Left lung (tissue), 10 donors: ENCODE data around the gene CDH4. TPM values are rescaled to one million over a fixed set of nuclear protein-coding genes. Genes with fewer than 3 reads are reported as not detected.

Experiments
- ATAC-seq: fragments of 200-7000 bp; cut with Tn5 transposase; one replicate; pipeline ENCODE4 v1.9.1; 2020; ENCODE audit warnings: moderate library complexity
- DNase-seq, 4 donors: peaks; one replicate each; pipeline ENCODE4 v3.0.0-alpha.2; 2013 to 2020
- H3K27ac ChIP-seq, 2 donors: fragments of 200-600 bp; sonication (generic) in 1 of 2; one replicate each; pipeline versions ENCODE4 v1.5.0 to v1.8.0; 2020 to 2021
- H3K27me3 ChIP-seq, 2 donors: fragments of 200-600 bp; sonication (generic) in 1 of 2; one replicate each; pipeline versions ENCODE4 v1.5.0 to v1.8.0; 2020 to 2021
- H3K36me3 ChIP-seq, 2 donors: fragments of 200-600 bp; sonication (generic) in 1 of 2; one replicate each; pipeline versions ENCODE4 v1.5.0 to v1.8.0; 2020 to 2021
- H3K4me1 ChIP-seq, 2 donors: fragments of 200-600 bp; one replicate each; pipeline ENCODE4 v1.8.0; 2021
- H3K4me3 ChIP-seq, 2 donors: fragments of 200-600 bp; sonication (generic) in 1 of 2; one replicate each; pipeline versions ENCODE4 v1.5.0 to v1.8.0; 2020 to 2021; ENCODE audit warnings: mild to moderate bottlenecking in 1 of 2
- H3K9me3 ChIP-seq, 2 donors: fragments of 200-600 bp; sonication (generic) in 1 of 2; one replicate each; pipeline versions ENCODE4 v1.5.0 to v1.8.0; 2020 to 2021
- intact Hi-C, 2 donors: fragments of 100-400 bp; cut with DNase I; formaldehyde crosslinking; loops; one replicate each; pipeline versions ENCODE4 v1.11.2 to v1.14.2; 2022
- polyA plus RNA-seq, 6 donors: library from polyadenylated mRNA; unstranded; fragments of 120-200 nt; gene quantifications; one replicate each; pipeline ENCODE4 v1.2.1, GENCODE V29; 2013; ENCODE audit not compliant: insufficient read length in 6 of 6
- total RNA-seq, 2 donors: library from RNA; stranded (reverse); fragmentation: NEBNext Ultra II Directional; extraction: Animal tissue kit (Norgen Biotek cat#: 25700); gene quantifications; one replicate each; pipeline ENCODE4 v1.2.1, GENCODE V29; 2021
- TF ChIP-seq, protein P1 (sequence below), 2 donors: fragments of 200-600 bp; sonication (generic) in 1 of 2; IDR thresholded peaks; one replicate each; pipeline versions ENCODE4 v1.5.0 to v1.8.0; 2021; ENCODE audit warnings: antibody characterized with exemption in 2 of 2
- donor health status: DM: no; HTN: yes; CAD: no.
- donor health status: DM: no; HTN: no; CAD: no.

The CDH4 gene
- total and polyA plus RNA-seq, 8 donors: 0.24 to 10.8 (median 5.1) TPM

DNA sequence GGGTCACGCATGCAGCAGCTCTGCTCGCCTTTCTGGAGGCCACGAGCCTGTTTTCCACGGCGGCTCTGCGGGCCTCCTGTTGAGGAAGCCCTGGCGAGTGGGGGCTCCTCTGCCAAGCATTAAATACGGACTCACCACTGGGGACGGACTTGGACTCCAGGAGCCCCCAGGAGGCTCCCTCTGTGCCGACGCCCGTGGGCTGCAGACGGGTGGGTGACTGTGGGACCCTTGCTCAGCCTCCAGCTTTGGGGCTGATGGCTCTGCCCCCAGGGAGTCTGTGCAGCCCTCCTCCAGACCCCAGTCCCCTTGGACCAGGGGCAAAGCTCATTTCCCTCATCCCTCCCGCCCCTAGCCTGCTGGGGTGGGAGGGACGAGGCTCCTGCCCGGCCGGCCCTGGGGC is 577.5 kb downstream of the CDH4 start:
- DNase-seq: peak in 1 of 4 donors; percentile 41
- no peak overlapping the region for H3K4me3 ChIP-seq
- peaks cover 0 to 3% of the 10 kb centered on the region in 2 donors for H3K9me3 ChIP-seq
- TF ChIP-seq, protein P1, sequence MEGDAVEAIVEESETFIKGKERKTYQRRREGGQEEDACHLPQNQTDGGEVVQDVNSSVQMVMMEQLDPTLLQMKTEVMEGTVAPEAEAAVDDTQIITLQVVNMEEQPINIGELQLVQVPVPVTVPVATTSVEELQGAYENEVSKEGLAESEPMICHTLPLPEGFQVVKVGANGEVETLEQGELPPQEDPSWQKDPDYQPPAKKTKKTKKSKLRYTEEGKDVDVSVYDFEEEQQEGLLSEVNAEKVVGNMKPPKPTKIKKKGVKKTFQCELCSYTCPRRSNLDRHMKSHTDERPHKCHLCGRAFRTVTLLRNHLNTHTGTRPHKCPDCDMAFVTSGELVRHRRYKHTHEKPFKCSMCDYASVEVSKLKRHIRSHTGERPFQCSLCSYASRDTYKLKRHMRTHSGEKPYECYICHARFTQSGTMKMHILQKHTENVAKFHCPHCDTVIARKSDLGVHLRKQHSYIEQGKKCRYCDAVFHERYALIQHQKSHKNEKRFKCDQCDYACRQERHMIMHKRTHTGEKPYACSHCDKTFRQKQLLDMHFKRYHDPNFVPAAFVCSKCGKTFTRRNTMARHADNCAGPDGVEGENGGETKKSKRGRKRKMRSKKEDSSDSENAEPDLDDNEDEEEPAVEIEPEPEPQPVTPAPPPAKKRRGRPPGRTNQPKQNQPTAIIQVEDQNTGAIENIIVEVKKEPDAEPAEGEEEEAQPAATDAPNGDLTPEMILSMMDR (IDR thresholded peaks at IDR 0.05): no peak
- no peaks in the 10 kb centered on the region for H3K36me3 ChIP-seq
- no peak for ATAC-seq
- peaks cover 0 to 48% of the 10 kb centered on the region in 2 donors for H3K27me3 ChIP-seq
- intact Hi-C loops: no loop called here
- H3K27ac ChIP-seq: no peak overlapping the region
- no peaks in the 10 kb centered on the region for H3K4me1 ChIP-seq

DNA sequence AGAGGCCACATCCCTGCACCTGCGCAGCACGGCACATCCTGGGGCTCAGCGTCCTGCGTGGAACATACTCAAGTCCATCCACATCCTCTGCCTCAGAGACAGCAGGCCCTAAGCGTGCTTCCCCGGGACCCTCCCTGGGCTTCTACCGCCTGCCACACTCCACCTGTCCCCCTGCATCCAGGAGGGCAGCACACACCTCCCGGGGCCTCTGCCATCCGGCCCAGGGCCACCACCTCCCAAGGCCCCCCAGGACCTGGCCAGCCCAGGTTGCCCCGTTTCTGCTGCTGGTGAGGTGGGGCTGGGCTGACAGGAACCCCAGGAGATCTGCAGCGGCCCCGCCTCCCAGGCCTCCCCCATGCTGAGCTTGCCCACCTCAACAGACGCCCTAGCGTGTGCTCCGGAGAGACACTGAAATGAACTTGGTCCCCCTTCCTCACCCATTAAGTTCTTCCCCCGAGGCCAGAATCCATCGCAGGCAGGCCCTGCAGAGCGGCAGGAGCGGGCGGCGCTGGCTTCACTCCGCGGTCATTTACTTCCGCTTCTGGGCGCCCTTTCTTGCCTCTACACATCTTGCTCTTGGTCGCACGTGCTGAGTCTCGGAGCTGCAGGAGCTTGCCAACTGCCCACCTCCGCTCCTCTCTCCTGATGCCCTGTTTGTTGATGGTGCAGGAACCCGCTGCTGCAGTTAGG is 578.3 kb downstream of the CDH4 start:
- DNase-seq (peak in 1 of 4 donors; percentile 67), ATAC-seq (no peak)
- no peak overlapping the region for H3K4me3 ChIP-seq
- no peak overlapping the region for H3K27ac ChIP-seq
- H3K4me1 ChIP-seq: no peaks in the 10 kb centered on the region
- peaks cover 0 to 3% of the 10 kb centered on the region in 2 donors for H3K9me3 ChIP-seq
- H3K27me3 ChIP-seq: peaks cover 0 to 48% of the 10 kb centered on the region in 2 donors
- TF ChIP-seq, protein P1 (IDR thresholded peaks at IDR 0.05): no peak
- intact Hi-C loops: no loop called here
- no peaks in the 10 kb centered on the region for H3K36me3 ChIP-seq

DNA sequence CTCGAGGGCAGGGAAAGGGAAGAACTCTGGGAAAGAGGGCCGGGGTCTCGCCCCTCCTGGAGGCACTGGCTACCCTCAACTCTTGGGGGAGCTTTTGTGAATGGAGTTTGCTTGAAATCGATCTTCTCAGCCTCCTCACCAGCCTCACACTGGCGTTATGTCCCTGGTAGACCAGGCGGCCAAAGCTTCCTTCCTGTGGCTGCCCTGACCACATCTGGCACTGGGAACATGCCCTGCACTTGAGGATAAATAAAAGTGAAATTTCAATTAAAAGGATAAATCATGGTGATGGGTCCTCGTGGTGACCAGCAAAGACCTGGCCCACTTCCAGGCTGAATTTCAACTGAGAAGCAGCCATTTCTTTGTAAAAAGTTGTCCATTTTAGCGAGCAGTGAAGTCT is 578.9 kb downstream of the CDH4 start:
- ATAC-seq (no peak), DNase-seq (no peak)
- TF ChIP-seq, protein P1 (IDR thresholded peaks at IDR 0.05): no peak
- intact Hi-C loops: no loop called here
- no peaks in the 10 kb centered on the region for H3K36me3 ChIP-seq
- H3K27ac ChIP-seq: no peak overlapping the region
- no peaks in the 10 kb centered on the region for H3K4me1 ChIP-seq
- H3K4me3 ChIP-seq: no peak overlapping the region
- H3K27me3 ChIP-seq: peaks cover 0 to 48% of the 10 kb centered on the region in 2 donors
- H3K9me3 ChIP-seq: peaks cover 0 to 3% of the 10 kb centered on the region in 2 donors

DNA sequence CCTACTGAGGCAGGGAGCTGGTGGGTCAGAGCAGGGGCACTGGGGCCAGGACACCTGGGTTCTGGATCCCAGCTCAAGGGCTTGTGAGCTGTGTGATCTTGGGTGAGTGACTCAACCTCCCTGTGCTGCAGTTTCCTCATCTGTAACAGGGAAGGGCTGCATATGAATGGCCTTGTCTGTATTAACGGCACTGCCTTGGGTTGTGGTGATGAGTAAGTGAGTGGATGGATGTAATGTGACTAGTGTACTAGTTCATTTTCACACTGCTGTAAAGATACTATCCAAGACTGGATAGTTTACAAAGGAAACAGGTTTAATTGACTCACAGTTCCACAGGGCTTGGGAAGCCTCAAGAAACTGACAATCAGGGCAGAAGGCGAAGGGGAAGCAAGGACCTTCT is 580.1 kb downstream of the CDH4 start:
- Histone ChIP-seq H3K27ac (no peak overlapping the region), H3K9me3 (peaks cover 0 to 3% of the 10 kb centered on the region in 2 donors), H3K4me3 (no peak overlapping the region), H3K27me3 (peaks cover 0 to 48% of the 10 kb centered on the region in 2 donors), H3K36me3 (no peaks in the 10 kb centered on the region), H3K4me1 (no peaks in the 10 kb centered on the region)
- intact Hi-C loops: no loop called here
- ATAC-seq (no peak), DNase-seq (no peak)
- TF ChIP-seq, protein P1 (IDR thresholded peaks at IDR 0.05): no peak

DNA sequence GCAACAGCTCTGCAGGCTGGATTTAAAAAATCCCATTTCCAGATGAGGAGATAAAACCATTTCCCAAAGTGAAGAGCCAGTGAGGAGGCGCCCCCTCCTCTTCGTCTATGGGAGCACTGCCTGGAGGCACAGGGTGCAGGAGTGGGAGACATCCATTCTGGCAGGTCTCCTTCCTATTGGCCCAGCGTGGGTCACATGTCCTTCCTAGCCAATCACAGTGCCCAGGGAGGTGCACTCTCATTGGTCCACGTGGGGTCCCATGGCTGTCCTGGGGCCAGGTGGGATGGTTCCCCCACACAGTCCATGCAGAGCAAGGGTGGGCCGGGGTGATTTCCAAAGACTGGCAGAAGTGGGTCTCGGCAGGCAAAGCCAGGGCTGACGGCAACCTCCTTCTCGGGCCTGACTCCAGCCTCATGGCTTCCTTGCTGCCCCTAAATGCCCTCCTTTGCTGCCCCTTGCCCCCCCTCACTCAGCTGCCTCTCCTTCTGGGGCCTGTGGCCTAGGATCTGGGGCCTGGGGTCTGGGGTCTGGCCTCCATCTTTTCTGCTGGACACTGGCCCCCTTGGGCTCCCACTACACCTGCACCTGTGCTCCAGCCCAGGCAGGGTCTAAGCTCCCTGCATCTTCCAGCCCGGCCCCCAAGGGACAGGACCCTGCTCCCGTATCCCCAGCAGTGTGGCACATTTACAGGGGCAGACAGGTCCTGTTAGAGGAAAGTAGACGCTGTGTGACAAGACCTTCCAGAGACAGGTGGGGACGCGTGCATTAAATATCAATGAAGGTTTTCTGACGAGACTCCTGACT is 581.9 kb downstream of the CDH4 start:
- H3K27ac ChIP-seq: no peak overlapping the region
- ATAC-seq: no peak
- TF ChIP-seq, protein P1 (IDR thresholded peaks at IDR 0.05): no peak

More for the DNA sequence above, 581.9 kb downstream of the CDH4 start:
- no peaks in the 10 kb centered on the region for H3K4me1 ChIP-seq
- H3K27me3 ChIP-seq: peaks cover 0 to 50% of the 10 kb centered on the region in 2 donors
- H3K36me3 ChIP-seq: no peaks in the 10 kb centered on the region
- peaks cover 0 to 3% of the 10 kb centered on the region in 2 donors for H3K9me3 ChIP-seq
- DNase-seq: peak in 1 of 4 donors; percentile 55
- intact Hi-C loops: no loop called here
- H3K4me3 ChIP-seq: no peak overlapping the region
